NCI-H2171 (cell line): ENCODE data around the gene ZNF20.

Experiments
- DNase-seq: peaks from one replicate; lab custom pipeline; 2025; lab: John Stamatoyannopoulos, UW

The ZNF20 gene

DNA sequence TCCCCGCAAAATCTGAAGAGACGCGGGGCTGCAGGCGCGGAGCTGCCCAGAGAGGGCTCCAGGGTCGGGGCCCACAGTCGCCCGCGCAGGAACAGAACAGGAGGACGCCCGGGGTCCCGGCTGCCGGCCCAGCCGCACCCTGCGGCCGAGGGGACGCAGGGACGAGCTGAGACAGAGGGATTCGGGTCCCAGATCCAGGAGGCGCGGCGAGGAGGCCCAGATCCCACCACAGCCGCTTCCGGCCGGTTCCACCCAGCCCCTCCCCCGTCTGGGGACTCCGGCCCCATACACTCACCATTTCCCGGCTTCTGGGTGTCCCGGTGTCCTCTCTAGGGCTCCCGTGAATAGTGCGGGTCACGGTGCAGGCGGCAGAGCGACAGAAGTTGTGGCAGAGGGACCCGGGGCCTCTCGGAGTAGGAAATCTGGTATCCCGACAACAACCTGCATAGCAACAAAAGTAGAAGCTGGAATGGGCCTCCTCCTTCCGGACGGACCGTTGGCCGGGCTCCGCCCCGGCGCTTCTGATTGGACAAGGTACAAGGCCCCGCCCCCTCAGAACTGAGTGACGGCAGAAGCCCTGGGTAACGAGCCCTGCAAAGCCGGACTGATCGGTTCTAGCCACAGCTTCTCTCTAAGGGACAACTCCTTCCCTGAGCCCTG is at the start of gene ZNF20:
Gene ZNF20 (minus strand): TSS at position 466 of the 660 bp plus-strand sequence. CDS start 168 bp downstream, at position 298.
- peak; percentile 85 for DNase-seq

GRCh38 chr19:12187625-12188024 is 47.5 kb upstream of the ZNF20 start:
- DNase-seq: no peak

DNA sequence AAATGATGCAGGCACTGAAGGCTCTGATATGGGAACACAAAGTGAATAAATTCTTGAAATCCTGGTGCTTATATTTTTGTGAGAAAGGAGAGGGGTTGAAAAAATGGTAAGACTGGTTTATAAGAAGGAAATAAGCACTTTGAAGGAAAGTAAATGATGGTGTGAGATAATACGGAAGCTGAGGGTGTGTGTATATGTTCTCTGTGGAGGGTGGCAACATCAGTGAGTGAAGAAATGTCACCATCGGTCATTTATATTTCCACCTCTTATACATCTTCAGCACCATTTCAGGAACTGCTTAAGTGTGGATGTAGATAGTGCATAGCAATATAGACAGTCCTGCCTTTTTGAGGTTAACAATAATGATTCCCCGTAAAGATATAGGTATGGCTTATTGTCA is 40.2 kb upstream of the ZNF20 start:
- DNase-seq: no peak

DNA sequence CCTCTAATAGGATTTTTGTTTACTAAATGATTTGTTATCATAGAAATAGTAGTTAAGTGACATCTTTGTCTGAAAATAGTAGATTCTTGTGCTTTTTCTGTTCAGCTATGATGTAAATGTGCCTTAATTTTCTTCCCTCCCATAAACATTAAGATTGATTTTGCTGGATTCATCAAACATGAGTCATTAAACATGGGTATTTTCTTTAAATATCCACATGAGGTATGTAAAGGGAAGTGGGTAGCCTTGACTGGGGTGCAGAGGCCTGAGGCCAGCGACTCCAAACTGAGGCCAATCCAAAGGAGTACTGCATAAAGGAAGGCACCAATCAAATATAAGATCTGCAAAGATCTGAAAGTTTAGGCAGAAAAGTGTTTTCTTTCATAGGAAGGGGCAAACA is 26.5 kb upstream of the ZNF20 start:
- no peak for DNase-seq

DNA sequence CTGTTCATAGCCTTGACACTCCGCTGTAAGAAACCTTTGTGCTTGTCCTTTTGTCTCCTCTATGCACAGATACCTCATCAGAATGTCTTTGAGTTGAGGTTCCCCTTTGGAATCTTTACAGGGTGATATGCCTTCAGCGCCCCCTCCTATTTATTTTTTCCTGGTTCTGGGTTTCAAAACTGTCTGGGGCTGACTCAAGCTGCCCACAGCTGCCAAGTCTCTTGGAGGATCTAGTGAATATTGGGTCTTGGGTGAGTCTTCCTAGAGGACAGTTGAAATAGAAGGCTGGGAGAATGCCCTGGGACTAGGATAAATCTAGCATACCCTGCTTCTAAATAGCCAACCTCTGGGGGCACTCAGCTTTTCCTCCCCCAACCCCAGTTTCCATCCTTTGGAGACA is 23.7 kb upstream of the ZNF20 start:
- DNase-seq: no peak

DNA sequence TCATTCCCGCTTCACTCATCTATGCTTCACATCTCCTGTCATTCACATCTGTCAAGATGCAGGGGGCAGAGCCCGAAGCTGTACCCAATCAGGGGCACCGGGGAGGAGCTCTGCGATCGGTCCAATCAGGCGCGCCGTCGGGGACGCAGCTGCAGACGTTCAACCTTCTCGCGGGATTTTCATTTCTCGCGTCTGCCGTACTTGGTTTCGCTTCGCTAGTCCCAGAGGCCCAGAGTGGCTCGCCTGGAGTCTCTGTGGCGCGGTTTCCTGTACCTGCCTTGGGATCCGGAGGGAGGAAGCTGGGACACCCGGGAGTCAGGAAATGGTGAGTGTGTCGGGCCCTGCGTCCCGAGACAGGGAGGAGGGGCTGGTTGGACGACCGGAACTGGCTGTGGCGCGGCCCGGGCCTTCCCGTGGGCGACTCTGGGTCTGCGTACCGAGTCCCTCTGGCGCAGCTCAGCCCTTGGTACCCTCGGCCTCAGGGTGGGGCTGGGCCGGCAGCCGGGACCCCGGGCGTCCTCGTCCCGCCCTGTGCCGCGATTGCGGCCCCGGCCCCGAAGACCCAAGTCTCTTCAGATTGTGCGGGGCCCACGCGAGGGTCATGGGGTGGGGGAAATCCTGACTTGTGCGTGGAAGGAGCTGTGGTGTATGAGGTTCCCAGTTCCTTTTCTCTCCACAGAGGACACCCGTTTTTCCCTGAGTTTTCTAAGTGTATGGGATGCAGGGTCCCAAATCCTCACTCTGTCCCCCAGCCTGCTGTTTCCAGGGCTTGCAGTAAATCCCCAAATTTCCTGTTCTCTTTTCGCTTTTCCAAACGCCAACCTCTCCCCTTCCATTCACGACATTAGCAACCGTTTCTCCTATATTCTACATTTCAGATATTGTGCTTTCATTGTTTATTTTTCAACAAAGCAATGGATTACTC is 23.0 kb upstream of the ZNF20 start, which contains the start of gene ZNF136:
Gene ZNF136 (plus strand): TSS at position 215 of the 925 bp plus-strand sequence. CDS start 108 bp downstream, at position 323.
- DNase-seq: peak; percentile 96

- no peak for DNase-seq
Observed at GRCh38 chr19:12162513-12162881, 22.3 kb upstream of the ZNF20 start.

DNA sequence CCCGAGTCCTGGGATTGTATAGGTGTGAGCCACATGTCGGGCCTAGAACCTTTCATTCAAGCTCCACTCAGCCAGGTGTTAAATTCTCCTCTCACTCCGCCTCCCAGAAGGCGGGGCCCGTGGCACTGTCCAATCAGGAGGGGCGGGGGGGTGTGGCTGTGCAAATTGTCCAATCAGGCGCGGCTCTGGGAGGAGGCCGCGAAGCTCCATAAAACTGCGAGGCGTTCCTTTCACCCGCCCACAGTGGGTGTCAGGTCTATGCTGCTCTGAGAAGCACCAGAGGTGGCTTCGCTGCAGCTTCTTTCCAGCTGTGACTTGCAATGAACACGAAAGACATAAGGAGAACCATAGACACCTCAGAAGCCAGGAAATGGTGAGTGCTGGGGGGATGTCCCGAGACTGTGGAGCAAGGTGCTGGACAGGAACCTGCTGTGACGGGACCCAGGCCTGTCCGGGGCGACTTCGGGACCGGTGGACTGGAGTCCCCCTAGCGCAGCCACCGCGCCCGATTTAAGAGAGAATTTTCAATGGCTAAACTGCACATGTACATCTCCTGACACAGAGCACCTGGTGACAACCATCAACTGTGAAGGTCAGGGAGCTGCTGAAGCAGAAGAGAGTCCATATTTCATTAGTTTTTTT is 19.7 kb upstream of the ZNF20 start:
- no peak for DNase-seq

- peak; percentile 74 for DNase-seq
Observed at GRCh38 chr19:12156223-12157058, 16.3 kb upstream of the ZNF20 start, which contains the start of gene ZNF625. TSS of gene ZNF625 (minus strand) at chr19:12156734. CDS start at chr19:12156558, 176 bp downstream.

- DNase-seq: no peak
Observed at GRCh38 chr19:12155324-12155860, 15.2 kb upstream of the ZNF20 start.

GRCh38 chr19:12145348-12145747 is 5.2 kb upstream of the ZNF20 start:
- DNase-seq: no peak

DNA sequence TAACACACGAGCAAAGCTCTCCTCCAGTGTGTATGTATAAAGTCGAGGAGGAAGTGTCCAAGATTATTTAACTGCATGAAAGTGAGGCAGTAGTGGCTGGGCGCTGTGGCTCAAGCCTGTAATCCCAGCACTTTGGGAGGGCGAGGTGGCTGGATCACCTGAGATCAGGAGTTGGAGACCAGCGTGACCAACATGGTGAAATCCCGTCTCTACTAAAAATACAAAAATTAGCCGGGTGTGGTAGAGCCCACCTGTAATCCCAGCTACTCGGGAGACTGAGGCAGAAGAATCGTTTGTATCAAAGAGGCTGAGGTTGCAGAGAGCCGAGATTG is 1.2 kb upstream of the ZNF20 start:
- no peak for DNase-seq

- DNase-seq: peak; percentile 72
Observed at GRCh38 chr19:12140545-12141404, 625 bp upstream of the ZNF20 start.

DNA sequence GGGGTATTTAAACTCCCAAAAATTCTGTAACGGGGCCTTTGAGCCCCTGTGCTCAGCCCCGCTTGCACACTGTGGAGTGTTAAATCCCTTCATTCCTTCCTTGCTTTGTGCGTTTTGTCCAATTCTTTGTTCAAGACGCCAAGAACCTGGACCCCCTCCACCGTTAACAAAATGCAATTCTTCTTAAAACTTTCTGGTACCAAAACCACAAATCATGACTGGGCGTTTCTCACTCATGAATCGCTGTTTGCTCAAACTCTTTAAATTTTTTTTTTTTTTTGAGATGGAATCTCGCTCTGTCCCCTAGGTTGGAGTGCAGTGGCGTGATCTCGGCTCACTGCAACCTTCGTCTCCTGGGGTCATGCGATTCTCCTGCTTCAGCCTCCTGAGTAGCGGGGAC is 881 bp downstream of the ZNF20 start:
- no peak for DNase-seq

DNA sequence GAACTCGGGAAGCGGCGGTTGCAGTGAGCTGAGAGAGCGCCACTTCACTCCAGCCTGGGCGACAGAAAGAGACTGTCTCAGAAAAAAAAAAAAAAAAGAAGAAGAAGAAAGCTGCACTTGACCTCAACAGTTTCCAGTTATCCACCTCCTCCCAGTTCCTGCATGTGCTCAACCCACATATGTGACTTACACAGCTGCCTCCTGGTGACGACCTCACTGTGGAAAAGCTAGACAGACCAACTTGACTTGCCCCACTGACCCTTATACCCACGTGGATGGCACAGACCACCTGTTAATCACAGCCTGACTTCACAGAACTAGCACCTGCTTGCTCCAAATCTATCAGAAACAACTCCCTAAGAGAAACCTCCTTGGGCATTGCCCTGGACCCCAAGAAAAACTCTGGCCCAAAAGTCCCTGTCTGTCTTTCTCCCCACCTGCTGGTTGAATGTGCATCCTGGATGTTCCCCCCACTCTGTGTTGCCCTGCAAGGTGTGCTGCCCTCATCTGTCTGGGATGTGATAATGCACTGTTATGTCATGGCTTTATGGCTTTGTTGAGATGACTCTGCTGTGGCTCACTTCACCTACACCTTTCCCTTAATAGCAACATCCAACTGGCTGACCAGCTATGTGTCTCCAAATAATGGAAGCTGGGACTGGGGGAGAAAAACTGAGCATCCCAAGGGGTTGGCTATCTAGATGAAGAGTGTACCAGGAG is 2.8 kb downstream of the ZNF20 start:
- DNase-seq: no peak

DNA sequence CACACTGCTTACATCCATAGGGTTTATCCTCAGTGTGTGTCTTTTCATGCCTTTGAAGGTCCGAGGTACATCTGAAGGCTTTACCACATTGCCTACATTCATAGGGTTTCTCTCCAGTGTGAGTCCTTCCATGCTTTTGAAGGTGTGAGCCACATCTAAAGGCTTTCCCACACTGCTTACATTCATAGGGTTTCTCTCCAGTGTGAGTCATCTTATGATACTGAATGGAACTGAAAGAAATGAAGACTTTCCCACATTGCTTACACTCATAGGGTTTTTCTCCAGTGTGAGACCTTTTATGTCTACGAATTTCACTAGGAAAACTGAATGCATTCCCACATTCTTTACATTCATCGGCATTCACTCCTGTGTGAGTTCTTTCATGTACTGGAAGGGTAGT is 7.1 kb downstream of the ZNF20 start:
- no peak for DNase-seq

- DNase-seq: no peak
Observed at GRCh38 chr19:12126707-12127106, 13.4 kb downstream of the ZNF20 start.

DNA sequence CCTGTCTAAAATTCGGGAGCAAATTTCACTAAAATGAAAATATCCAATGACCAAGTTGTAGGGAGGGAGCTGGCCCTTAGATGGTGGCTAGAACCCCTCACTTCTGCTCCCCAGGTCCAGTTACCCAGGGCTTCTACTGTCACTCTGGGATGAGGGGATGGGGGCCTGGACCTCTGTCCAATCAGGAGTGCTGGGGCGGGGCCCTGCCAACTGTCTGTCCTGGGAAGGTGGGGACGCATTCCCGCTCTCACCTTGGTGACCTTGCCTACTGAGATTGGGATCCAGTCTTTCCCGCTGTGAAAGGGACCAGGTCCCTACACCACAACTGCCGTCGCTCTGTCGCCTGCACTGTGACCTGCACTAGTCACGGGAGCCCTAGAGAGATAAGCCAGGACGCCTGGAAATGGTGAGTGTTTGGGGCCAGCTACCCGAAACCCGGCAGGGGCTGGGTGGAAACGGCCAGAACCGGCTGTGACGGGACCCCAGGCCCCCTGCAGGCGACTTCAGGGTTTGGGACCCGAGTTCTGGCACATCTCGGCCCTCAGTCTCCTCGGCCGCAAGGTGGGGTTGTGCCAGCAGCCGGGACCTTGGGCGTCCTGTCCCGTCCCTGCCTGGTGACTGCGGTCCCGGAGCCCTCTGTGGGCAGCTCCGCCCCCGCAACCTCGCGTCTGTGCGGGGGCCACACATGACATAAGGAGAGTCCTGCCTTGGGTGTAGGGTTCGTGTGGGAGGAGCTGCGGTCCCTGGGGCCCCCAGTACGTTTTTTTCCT is 22.8 kb downstream of the ZNF20 start:
- DNase-seq: no peak

- DNase-seq: no peak
Observed at GRCh38 chr19:12113121-12113520, 27.0 kb downstream of the ZNF20 start.
